Fibroblast of skin of left biceps (primary cell): Measurements from ENCODE around the gene SLC2A4RG.
"Not testable (repeated sequence)": the region's sequence is repeated elsewhere in the genome, so short reads cannot be mapped to it uniquely, and the experiment has no call there.

Experiments
- DNase-seq, 2 experiments: peaks; one replicate each; pipeline ENCODE4 v3.0.0-alpha.2; 2013; ENCODE audit warnings: low read depth in 2 of 2

SLC2A4RG gene

GRCh38 chr20:63714858-63715257 lies 24.7 kb upstream of the SLC2A4RG start:
- no peak for DNase-seq

GRCh38 chr20:63718996-63719395 lies 20.6 kb upstream of the SLC2A4RG start:
- no peak for DNase-seq

DNA sequence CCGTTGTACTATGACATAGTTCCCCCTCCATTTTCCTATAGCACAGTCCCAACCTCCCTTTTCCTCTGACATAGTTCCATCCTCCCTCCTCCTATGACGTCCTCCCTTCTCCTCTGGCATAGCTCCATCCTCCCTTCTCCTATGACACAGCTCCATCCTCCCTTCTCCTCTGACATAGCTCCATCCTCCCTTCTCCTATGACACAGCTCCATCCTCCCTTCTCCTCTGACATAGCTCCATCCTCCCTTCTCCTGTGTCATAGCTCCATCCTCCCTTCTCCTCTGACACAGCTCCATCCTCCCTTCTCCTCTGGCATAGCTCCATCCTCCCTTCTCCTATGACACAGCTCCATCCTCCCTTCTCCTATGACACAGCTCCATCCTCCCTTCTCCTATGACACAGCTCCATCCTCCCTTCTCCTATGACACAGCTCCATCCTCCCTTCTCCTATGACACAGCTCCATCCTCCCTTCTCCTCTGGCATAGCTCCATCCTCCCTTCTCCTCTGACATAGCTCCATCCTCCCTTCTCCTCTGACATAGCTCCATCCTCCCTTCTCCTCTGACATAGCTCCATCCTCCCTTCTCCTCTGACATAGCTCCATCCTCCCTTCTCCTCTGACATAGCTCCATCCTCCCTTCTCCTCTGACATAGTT lies 16.5 kb upstream of the SLC2A4RG start:
- not testable (repeated sequence) for DNase-seq

GRCh38 chr20:63730189-63730733 lies 9.3 kb upstream of the SLC2A4RG start:
- DNase-seq = not testable (repeated sequence)

- no peak for DNase-seq
These were observed 8.2 kb upstream of the SLC2A4RG start for GRCh38 chr20:63731410-63731809.

GRCh38 chr20:63732118-63733095 lies 7.2 kb upstream of the SLC2A4RG start:
- no peak for DNase-seq

GRCh38 chr20:63733117-63733516 lies 6.5 kb upstream of the SLC2A4RG start:
- no peak for DNase-seq

DNA sequence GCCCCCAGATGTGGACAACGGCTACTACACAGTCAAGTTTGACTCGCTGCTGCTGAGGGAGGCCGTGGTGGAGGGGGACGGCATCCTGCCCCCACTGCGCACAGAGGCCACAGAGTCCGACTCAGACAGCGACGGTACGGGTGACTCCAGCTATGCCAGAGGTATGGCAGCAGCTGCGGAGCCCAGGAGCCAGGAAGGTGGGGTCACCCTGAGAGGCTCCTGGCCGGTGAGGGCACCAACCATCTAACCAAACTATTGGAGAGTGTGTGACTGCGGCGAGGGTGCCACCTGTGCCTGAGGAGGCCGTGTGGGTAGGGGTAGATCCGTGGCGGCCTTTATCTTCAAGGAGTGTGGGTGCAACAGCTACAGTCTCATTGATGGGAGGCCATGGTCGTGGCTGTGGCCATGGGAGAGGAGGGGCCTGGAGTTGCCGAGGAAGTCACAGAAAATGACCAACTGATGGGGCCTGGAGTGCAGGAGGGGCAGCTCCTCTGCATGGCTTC lies 5.9 kb upstream of the SLC2A4RG start:
- DNase-seq = no peak

DNA sequence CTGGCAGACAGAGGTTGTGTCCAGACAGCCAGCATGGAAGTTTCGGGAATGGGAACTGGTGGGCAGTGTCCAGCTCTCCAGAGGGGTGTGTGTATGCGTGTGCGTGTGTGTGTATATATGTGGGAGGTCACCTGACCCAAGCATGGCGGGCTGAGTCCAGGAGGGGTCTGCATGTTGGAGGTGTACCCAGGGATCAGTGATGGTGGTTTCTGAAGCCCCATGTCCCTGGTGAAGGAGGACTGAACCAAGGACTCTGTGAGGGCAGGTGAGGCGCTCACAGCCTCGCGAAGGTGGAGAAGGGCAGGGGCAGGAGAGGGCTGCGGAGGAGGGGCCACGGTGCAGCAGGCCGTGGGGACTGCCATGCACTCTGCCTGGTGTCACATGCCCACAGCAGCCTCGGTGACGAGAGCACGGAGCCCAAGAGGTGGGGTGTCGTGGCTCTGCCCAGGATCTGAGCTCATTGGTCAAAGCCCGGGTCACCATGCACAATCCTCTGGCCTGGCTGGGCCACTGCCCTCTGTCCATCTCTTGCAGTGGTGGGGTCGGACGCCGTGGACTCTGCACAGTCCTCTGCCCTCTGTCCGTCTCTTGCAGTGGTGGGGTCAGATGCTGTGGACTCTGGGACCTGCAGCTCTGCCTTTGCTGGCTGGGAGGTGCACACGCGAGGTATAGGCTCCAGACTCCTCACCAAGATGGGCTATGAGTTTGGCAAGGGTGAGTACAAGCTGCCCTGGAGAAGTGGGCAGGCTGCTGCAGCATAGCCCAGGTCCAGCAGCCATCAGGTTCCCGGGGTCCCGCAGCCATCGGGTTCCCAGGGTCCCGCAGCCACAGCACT lies 5.2 kb upstream of the SLC2A4RG start:
- DNase-seq = no peak

DNA sequence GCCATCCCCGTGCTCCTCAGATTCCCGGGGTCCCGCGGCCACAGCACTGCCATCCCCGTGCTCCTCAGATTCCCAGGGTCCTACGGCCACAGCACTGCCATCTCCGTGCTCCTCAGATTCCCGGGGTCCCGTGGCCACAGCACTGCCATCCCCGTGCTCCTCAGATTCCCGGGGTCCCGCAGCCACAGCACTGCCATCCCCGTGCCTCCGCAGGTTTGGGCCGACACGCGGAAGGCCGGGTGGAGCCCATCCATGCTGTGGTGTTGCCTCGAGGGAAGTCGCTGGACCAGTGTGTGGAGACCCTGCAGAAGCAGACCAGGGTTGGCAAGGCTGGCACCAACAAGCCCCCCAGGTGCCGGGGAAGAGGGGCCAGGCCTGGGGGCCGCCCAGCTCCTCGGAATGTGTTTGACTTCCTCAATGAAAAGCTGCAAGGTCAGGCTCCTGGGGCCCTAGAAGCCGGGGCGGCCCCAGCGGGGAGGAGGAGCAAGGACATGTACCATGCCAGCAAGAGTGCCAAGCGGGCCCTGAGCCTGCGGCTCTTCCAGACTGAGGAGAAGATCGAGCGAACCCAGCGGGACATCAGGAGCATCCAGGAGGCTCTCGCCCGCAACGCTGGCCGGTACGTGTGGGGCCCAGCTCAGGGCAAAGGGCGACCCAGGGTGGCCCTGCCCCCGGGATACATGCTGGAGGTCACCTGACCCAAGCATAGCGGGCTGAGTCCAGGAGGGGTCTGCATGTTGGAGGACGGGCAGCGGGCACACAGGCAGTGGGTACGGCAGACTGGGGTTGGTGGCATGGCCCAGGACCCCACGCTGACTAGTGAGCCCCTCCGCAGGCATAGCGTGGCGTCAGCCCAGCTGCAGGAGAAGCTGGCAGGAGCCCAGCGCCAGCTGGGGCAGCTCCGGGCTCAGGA lies 4.4 kb upstream of the SLC2A4RG start:
- no peak for DNase-seq

DNA sequence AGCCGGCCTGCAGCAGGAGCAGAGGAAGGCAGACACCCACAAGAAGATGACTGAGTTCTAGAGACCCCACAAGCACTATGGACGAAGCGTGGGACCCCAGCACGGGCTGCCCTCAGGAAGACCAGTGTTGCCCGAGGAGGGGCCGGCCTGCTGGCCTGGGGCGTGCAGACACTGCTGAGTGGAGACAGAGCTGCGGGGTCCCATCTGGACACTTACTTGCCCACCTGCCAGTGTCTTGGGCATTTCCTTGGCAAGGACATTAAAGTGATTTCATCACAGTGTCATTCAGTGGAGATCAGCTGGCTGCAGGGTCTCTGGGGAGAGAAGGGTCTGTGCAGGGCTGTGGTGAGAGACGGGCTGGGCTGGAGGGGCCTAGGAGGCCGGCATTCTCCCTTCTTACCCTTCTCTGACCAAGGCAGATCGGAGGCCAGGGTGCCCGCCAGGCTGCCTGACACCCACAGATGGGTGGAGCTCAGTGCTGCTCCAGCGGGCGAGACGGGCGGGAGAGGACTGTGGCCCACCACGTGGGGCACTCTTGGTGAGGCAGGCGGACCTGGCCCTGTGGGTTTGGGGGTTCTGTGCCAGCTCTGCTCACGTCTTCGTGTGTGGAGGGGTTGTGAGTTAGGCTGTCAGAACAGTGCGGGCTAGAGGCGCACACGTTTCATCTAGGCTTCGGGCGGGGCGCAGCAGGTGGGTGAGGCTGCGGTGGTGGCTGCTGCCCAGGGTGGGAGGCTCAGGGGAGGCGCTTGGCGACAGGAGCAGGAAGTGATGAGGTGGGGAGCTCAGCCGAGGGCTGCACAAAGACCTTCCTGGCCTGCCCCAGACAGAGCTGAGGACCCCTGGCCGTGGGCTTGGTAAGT lies 3.5 kb upstream of the SLC2A4RG start, which contains the start of gene LIME1:
Gene LIME1 (plus strand): TSS at position 806 of the 860 bp plus-strand sequence. CDS start 886 bp downstream, outside the sequence.
- no peak for DNase-seq

DNA sequence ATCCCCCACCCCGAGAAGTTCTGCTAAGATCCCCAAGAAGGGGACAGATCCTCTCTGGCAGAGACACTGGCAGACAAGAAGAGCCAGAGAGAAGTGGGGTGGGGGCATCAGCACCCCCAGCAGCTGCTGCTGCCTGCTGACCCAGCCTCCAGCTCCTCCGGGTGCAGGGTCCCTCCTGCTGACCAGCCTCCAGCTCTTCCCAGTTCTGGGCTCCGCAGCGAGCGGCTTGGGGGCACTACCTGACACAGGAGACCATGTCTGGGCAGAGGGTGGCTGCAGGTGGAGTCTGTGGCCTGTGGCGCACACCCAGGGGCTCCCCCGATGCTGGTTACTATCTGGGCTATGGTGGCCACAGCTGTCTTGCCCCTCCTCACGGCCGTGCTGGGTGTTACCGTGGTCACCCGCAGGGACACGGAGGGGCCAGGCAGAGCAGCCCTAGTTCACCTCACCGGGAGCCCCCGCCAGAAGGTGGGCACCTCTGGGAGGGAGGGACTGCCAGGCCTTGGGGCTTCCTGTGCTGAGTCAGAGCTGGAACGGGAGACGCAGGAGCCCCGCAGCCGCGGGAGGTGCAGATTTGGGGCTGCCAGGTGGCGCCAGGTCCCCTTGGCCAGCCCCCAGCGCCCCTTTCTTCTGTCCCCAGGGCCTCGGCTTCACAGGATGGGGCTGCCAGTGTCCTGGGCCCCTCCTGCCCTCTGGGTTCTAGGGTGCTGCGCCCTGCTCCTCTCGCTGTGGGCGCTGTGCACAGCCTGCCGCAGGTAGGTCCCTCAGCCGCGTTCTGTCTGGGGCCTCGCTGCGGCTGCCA lies 2.5 kb upstream of the SLC2A4RG start:
- DNase-seq = no peak

DNA sequence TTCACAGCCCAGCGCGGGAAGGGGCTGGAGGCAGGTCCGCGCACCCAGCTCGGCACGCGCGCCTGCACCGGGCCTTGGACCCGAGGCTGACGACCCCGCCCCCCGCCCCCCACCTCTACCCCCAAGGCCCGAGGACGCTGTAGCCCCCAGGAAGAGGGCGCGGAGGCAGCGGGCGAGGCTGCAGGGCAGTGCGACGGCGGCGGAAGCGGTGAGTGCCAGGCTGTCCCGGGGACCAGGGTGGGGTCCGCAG lies 2.0 kb upstream of the SLC2A4RG start:
- DNase-seq = no peak

- no peak for DNase-seq
These were observed 1.5 kb upstream of the SLC2A4RG start for GRCh38 chr20:63737945-63738686.

DNA sequence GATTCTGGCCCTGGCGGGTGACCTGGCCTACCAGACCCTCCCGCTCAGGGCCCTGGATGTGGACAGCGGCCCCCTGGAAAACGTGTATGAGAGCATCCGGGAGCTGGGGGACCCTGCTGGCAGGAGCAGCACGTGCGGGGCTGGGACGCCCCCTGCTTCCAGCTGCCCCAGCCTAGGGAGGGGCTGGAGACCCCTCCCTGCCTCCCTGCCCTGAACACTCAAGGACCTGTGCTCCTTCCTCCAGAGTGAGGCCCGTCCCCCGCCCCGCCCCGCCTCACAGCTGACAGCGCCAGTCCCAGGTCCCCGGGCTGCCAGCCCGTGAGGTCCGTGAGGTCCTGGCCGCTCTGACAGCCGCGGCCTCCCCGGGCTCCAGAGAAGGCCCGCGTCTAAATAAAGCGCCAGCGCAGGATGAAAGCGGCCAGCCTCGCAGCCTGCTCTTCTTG lies 868 bp upstream of the SLC2A4RG start:
- no peak for DNase-seq

DNA sequence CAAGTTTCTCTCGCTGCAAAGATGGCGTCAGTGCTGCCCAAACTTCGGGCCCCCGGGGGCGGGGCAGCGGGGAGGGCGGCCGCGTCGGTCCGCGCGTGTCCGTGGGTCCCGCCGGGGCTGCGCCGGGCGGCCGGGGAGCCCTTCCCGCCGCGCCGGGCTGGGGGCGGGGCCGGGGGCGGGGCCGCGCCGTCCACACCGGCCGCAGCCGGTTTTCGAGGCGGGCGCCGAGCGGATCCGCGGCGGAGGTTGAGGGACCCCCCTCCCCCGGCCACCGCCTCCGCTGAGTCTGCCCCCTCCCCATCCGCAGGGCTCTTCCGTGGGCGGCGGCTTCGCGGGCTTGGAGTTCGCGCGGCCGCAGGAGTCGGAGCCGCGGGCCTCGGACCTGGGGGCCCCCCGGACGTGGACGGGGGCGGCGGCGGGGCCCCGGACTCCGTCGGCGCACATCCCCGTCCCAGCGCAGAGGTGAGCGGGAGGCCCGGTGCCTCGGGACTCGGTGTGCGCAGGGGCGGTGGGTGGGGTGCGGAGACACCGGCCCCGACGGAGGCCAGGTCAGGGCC lies 572 bp downstream of the SLC2A4RG start:
- peak in 1 of 2 experiments; percentile 1 for DNase-seq

DNA sequence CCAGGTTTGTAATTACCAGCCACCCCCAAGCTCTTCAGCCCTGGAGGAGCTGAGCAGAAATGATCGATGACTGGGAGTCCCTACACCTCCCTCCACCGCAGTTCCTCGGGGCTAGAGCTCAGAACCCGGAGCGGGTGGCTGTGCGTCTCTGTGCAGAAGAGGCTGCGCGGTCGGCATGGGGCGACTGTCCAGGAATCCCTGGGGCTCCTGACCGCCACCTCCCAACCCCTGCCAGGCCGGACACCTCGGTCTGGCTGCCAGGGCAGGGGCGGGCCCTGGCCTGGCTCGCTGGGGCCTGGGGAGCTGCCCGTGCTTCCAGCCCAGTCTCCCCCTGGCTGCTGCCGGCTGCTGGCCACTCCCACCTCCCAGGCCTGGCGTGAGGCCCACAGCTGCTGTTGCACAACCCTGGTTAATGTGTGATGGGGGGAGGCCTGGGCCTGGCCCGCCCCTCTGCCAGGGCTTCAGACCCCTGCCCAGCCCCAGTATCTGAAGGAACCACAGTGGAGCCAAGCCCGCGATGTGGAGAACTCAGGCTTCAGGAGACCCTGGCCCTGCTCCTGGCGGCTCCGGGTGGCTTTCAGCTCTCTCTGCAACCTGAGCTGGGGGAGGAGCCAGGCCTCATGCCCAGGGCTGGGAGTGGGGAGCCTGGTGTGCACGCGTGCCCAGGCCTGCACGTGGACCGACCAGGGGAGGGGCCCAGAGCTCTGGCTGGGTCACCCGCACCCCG lies 1.2 kb downstream of the SLC2A4RG start:
- peak; percentile 67 to 69 for DNase-seq
